GM21529 (cell line): ENCODE measurements around the gene RBM39.
"Not testable (repeated sequence)": the region's sequence is repeated elsewhere in the genome, so short reads cannot be mapped to it uniquely, and the experiment has no call there.

Source experiments
- ATAC-seq: cut with Tn5 transposase; IDR thresholded peaks from one replicate; pipeline ENCODE4 v1.9.1; 2021; ENCODE audit not compliant: unreplicated experiment

The RBM39 gene

DNA sequence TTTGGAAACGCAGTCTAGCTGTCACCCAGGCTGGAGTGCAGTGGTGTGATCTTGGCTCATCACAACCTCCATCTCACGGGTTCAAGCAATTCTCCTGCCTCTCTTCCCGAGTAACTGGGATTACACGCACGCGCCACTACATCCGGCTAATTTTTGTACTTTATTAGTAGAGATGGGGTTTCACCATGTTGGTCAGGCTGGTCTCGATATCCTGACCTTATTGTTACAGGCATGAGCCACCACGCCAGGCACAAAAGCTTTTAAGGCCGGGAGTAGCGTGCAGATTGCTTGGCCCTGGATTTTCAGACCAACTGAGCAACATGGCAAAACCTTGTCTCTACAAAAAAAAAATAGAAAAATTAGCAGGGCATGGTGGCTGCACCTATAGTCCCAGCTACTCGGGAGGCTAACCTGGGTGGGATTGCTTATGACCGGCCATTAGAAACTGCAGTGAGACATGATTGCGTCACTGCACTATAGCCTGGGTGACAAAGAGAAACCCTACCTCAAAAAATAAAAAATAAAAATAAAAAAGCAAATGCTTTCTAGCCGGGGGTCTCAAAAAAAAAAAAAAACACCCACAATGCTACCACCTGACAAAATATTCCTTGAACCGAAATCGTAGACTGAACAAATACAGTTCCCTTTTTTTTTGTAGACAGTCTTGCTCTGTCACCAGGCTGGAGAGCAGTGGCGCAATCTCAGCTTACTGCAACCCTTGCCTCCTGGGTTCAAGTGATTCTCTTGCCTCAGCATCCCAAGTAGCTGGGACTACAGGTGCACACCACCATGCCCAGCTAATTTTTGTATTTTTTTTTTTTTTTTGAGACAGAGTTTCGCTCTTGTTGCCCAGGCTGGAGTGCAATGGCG lies 15.0 kb downstream of the RBM39 start:
- no peak for ATAC-seq

DNA sequence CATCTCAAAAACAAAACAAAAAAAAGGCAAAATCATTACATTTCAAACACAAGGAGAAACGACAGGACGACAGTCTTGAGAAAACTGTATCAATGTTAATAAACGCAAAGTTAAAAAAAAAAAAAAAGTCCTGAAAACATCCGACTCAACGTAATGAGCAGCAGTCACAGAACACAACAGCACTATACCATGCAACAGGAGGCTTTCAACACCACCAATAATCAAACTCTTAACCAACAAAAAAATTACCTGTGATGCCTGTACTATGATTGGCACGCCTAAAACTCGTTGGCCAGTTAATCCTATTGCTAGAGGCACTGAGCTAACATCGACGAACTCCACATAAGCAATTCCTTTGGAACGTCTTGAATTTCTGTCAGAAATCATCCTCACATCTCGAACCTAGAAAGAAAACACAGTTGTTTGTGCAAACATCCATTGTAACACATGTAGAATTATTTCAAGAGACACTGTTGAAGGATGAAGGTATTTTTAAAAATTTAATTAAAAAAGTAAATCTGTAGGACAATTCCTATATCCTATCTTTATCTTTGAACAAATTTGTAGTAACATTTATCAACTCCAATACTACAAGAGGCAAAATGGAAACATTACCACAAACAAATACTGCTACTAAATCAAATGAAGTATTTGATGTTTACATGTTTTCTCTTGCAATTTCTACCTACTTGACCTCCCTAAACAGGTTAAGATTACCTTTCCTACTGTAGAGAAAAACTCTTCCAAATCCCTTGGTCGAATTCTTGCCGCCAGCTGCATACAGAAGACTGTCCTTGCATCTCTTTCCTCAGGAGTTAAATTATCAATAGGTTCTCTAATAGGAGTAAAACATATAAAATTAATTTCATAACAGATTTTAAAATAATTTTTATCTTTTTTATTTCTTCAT lies 17.5 kb downstream of the RBM39 start:
- ATAC-seq: no peak

DNA sequence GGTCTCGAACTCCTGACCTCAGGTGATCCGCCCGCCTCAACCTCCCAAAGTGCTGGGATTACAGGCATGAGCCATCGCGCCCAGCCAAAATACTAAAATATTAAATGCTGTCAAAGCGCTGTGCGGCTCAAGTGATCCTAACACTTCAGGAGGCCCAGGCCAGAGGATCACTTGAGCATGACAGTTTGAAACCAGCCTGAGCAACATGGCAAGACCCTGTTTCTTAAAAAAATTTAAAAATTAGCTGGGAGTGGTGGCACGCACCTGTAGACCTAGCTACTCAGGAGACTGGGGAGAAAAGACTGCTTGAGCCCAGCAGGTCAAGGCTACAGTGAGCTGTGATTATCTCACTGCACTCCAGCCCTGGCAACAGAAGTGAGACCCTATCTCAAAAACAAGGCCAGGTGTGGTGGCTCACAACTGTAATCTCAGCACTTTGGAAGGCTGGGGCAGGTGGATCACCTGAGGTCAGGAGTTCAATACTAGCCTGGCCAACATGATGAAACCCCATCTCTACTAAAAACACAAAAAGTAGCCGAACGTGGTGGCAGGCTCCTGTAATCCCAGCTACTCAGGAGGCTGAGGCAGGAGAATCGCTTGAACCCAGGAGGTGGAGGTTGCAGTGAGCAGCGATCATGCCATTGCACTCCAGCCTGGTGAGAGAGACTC lies 18.3 kb downstream of the RBM39 start:
- not testable (repeated sequence) for ATAC-seq

DNA sequence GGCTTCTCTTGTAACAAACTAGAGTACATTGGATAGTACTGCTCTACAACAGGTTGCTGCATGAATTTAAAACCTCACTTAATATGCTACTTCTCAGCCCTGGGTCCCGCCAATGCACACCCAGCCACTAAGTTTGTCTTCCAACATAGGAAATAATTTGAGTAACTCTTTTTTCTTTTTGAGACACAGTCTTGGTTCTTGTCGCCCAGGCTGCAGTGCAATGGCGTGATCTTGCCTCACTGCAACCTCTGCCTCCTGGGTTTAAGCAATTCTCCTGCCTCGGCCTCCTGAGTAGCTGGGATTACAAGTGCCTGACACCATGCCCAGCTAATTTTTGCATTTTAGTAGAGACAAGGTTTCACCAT lies 18.8 kb downstream of the RBM39 start:
- not testable (repeated sequence) for ATAC-seq

DNA sequence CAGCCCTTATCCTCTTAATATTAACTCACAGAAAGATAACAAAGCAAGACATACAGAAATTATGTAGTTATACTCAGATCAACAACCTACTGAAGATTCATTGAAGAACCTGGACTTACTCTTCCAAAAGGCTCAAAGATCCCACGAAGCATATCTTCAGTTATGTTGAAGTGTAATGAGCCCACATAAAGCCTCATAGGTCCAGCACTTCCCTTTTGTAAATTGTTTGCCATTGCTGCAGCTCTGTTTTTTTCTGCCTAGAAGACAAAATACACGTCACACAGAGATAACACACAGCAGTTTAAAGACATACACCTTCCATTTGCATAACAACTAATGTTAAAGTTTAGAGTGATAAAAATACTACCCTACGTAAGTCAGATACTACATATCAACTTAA lies 20.4 kb downstream of the RBM39 start:
- ATAC-seq: no peak

DNA sequence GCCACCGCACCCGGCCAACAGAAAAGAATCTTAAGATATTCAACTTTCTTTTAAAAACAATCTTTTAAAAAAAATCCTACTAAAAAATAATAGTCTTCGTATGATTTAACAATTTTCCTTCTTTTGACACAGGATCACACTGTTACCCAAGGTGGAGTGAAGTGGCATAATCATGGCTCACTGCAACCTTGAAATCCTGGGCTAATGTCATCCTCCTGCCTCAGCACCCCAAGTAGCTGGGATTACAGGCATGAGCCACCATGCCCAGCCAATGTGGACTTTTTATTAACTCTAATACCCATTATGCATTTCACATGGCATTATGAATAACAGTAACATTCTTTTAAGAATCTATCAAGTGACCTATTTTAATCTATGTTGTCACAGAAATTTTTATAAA lies 20.8 kb downstream of the RBM39 start:
- no peak for ATAC-seq

DNA sequence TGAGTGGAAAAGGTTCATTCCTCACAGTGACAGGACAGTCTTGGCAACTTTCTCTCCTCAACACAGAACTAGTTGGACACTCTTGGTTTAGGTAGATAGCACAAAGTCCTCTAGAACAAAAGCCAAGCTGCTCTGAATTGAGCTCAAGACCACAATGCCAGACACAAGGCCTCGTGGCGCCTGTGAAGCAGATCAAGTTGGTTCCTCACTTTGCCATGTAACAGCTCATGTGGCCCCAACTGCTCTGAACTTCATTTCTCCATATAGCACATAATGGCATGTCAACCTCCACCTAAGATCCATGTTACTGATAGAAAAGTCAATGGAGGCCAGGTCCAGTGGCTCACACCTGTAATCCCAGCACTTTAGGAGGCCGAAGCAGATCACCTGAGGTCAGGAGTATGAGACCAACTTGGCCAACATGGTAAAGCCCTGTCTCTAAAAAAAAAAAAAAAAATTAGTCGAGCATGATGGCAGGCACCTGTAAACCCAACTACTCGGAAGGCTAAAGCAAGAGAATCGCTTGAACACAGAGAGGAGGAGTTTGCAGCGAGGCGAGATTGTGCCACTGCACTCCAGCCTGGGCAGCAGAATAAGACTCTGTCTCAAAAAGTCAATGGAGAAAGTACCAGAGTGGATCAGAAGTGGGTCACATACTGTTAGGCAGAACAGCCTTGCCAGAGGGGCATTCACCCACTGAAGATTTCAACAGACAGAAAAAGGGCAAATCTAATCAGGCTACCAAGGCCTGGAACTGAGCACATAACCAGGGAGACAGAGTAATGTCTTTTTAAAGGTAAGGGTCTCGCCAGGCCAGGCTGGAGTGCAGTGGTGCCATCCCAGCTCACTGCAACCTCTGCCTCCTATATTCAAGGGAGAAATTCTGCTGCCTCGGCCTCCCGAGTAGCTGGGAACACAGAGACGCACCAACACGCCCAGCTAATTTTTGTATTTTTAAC lies 21.6 kb downstream of the RBM39 start:
- no peak for ATAC-seq

DNA sequence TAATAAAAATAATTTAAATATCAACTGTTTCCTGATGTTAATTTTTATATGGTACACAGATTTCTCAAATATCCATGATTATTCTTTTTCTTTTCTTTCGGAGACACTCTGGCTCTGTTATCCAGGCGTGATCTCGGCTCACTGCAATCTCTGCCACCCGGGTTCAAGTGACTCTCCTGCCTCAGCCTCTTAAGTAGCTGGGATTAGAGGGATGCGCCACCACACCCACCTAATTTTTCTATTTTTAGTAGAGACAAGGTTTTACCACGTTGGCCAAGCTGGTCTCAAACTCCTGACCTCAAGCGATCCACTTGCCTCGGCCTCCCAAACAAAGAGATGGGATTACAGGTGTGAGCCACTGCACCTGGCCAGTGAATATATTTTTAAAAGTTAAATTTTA lies 22.3 kb downstream of the RBM39 start:
- ATAC-seq: no peak

DNA sequence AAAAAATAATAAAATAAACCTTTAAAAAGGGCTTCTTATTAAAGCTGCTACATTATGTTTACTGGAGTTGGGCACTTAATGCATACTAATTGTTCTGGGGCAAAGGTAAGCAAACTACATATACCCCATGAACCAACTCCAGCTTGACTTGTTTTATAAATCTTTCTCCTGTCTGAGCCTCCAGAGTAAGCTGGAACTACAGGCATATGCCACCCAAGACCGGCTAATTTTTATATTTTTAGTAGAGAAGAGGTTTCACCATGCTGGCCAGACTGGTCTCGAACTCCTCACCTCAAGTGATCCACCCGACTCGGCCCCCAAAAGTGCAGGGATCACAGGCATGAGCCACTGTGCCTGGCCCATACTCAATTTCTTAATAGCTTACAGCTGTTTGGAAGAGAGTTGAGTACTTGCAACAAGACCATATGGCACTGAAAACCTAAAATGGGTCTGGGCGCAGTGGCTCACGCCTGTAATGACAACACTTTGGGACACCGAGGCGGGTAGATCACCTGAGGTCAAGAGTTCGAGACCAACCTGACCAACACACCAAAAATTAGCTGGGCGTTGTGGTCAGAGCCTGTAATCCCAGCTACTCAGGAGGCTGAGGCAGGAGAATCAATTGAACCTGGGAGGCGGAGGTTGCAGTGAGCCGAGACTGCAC lies 23.0 kb downstream of the RBM39 start:
- ATAC-seq: no peak

DNA sequence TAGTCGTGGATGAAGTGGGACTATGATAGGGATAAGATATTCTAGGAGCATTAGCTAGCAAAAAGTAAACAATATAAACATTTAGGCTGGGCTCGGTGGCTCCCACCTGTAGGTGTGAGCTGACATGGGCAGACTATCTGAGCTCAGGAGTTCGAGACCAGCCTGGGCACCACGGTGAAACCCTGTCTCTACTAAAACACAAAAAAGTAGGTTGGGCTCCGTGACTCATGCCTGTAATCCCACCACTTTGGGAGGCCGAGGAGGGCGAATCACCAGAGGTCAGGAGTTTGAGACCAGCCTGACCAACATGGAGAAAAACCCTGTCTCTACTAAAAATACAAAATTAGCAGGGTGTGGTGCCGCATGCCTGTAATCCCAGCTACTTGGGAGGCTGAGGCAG lies 23.7 kb downstream of the RBM39 start:
- not testable (repeated sequence) for ATAC-seq

DNA sequence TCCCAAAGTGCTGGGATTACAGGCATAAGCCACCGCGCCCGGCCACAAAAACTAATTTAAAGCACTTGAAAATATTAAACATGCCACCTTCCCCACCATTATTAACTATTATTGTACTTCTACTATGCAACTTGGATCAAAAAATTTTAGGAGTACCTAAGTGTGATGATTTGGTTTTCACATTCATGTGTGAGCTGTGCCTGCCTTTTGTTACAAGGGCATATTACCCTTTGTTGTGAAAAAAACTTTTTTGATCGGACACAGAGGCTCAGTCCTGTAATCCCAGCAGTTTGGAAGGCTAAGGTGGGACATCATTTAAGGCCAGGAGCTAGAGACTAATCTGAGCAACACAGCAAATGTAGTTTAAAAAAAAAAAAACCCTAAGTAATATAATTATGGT lies 25.7 kb downstream of the RBM39 start:
- no peak for ATAC-seq

DNA sequence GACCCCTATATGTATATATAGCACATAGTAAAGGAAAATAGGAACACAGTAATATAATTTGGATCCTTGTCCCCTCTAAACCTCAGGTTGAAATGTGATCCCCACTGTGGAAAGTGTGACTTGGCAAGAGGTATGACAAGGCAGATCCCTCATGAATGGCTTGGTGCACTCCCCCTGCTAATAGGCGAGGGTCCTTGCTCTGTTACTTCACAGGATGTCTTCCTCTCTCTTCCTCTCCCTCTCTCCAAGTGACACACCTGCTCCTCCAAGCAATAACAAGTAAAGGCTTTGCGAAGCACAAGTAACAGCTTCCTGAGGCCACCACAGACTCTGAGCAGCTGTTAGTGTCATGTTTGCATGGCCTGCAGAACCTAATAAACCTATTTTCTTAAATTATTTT lies 26.4 kb downstream of the RBM39 start:
- ATAC-seq: no peak

DNA sequence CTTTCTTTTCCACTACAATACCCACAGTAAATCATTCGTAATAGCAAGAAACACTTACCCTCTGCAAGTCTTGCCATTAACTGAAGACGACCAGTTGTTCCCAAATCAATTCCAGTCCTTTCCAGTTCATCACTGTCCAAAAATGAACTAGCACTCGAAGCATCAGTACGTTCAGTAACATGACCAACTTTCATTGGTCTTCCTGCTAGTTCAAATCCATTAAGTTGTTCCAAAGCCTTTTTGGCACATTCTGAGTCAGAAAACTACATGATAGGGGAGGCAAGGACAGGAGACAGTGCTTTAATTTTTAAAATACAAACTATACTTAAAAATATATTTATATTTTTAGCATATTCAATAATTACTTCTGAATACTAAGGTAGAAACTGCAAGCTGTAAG lies 27.9 kb downstream of the RBM39 start:
- no peak for ATAC-seq

DNA sequence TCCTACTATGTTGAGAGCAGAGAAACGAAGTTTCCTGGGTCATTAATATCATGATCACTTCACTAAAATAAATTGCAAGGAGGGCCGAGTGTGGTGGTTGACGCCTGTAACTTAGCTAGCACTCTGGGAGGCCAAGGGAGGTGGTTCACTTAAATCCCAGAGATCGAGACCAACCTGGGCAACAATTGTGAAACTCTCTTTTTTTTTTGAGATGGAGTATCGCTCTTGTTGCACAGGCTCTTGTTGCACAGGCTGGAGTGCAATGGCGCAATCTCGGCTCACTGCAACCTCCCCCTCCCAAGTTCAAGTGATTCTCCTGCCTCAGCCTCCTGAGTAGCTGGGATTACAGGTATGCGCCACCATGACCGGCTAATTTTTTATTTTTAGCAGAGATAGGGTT lies 28.9 kb downstream of the RBM39 start:
- ATAC-seq: not testable (repeated sequence)

DNA sequence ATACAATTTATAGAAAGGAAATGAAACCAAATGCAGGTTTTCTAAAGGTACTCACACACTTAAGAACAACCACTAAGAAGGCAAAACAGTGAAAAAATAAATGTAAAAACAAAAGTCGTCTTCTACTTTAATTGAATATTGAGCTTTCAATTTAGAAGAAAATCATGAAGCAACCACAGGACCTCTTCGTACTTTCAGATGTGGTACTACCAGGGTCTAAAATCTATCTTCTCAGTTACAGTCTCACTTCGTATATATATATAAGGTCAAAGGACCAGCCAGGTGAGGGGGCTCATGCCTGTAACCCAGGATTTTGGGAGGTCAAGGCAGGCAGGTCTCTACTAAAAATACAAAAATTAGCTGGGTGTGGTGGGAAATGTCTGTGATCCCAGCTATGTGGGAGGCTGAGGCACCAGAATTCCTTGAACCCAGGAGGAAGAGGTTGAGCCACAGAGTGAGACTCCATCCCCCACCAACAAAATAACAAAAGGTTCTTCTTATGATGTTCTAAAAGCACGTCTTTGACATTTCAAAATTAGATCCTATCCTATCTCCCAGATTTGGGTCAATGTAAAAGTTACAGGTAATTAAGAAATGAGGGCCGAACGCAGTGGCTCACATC lies 30.4 kb downstream of the RBM39 start:
- no peak for ATAC-seq

DNA sequence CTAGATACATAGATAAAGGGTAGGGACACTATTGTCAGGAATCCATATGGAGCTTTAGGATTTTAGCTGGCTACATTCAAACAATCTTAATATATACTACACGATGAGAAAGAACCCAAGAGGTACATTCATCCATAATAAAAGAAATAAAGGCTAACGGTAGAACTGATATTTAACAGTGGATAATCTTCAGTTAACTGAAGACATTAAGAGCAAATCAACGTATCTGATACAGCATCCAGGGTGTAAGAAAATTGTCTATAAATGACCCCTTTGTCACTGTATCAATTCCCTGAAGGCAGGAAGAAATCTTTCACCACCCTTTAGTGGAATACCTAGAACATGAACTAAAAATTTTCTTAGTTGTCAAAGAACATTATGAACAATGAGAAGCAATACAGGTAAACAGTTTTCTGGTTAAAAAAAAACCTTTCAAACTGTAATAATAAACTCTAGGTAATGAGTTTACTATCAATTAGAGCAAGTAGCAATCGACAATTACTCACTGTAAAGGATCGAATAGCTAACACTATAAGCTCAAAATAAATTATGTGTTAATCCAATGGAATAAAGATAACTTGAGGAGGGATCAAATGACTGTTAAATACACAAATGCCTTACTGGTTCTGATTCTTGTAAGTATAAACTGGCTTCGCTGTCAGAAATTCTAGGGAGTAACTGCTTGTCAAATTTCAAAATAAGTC lies 31.0 kb downstream of the RBM39 start:
- no peak for ATAC-seq

DNA sequence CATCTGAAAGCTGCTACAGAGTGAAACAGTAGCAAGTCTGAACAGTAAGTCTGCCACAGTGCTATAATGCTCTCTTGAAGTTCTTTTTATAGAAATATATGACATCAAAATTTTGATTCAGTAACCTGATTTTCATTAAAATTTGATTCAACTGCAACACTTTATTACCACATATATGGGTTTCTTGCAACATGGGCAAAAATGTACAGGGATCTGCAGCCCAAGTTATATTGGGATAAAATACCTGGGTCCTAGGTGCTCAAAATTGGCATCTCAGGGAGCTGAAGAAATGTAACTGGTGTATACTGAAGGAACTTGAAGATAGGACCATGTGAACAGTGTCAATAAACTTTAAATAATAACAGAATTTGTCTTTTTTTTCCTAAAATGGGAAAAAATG lies 32.0 kb downstream of the RBM39 start:
- no peak for ATAC-seq

DNA sequence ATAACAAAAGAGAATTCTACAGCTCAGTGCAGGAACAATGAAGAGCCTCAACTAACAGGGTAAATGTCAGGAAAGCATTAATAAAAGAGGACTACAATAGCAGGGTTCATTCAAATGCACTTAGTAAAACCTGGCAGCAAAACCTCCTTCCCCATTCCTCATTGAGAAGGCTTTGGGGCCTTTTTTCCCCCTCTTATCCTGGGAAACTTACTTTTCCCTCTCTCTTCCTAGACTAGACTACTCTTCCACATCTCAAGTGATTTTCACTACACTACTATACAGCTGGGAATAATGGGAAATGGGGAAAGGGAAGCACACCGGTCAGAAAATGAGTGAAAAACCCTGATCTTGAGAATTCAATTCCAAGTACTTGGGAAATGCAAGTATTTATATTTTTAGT lies 32.8 kb downstream of the RBM39 start:
- ATAC-seq: no peak

DNA sequence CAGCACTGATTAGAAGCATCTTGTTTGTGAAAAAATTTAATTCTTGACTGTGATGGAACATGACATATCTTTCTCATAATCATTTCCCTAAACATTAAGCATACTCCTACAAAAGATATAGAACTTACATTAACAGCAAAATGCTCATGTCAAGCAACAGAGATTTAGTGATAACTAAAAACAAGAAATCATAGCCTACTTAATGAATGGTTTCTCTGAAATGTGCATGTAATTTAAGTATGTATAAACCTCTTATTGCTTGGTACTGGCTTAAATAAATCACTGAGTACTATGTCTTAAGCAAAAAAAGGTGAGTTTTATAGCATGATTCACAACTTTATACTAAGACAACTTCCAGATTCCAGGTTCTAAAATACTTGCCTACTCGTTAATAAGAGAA lies 33.6 kb downstream of the RBM39 start:
- ATAC-seq: no peak
